CD4-positive, alpha-beta T cell treated with Interleukin-6 for 4 hours (primary cell): ENCODE data around the gene TMIGD1.

ENCODE experiments used
- DNase-seq: peaks from one replicate; pipeline ENCODE4 v3.0.0-alpha.2; 2020; ENCODE audit warnings: mixed read lengths

The TMIGD1 gene

GRCh38 chr17:30333503-30334360 is at the start of gene TMIGD1:
Gene TMIGD1, minus strand, starts transcription at chr17:30334057. Its CDS starts 1,924 bp downstream, at chr17:30332133.
- DNase-seq = no peak

- no peak for DNase-seq
Measured at GRCh38 chr17:30382345-30382744, 48.5 kb upstream of the TMIGD1 start.

- no peak for DNase-seq
Measured at GRCh38 chr17:30381340-30381659, 47.4 kb upstream of the TMIGD1 start.

GRCh38 chr17:30380643-30381339 is 46.9 kb upstream of the TMIGD1 start:
- DNase-seq = no peak

- no peak for DNase-seq
Measured at GRCh38 chr17:30379903-30380381, 46.1 kb upstream of the TMIGD1 start.

- peak; percentile 39 for DNase-seq
Measured at GRCh38 chr17:30379303-30379902, 45.5 kb upstream of the TMIGD1 start.

- peak; percentile 98 for DNase-seq
Measured at GRCh38 chr17:30378825-30379302, 45.0 kb upstream of the TMIGD1 start, which contains the start of gene CPD. Gene CPD, plus strand, starts transcription at chr17:30378927. Its CDS starts 54 bp downstream, at chr17:30378981.

GRCh38 chr17:30378241-30378824 is 44.5 kb upstream of the TMIGD1 start:
- DNase-seq = peak; percentile 73

GRCh38 chr17:30377574-30378240 is 43.9 kb upstream of the TMIGD1 start:
- no peak for DNase-seq

GRCh38 chr17:30376621-30377452 is 43.0 kb upstream of the TMIGD1 start:
- peak; percentile 29 for DNase-seq

GRCh38 chr17:30375661-30376060 is 41.8 kb upstream of the TMIGD1 start:
- DNase-seq = no peak

- DNase-seq = no peak
Measured at GRCh38 chr17:30372755-30373154, 38.9 kb upstream of the TMIGD1 start.

GRCh38 chr17:30369995-30370394 is 36.1 kb upstream of the TMIGD1 start:
- no peak for DNase-seq

- DNase-seq = no peak
Measured at GRCh38 chr17:30368912-30369720, 35.3 kb upstream of the TMIGD1 start.

GRCh38 chr17:30366536-30366935 is 32.7 kb upstream of the TMIGD1 start:
- DNase-seq = no peak

GRCh38 chr17:30363715-30364202 is 29.9 kb upstream of the TMIGD1 start:
- peak; percentile 84 for DNase-seq

GRCh38 chr17:30361766-30362279 is 28.0 kb upstream of the TMIGD1 start:
- no peak for DNase-seq

GRCh38 chr17:30360086-30360808 is 26.4 kb upstream of the TMIGD1 start:
- no peak for DNase-seq

GRCh38 chr17:30358055-30358760 is 24.4 kb upstream of the TMIGD1 start:
- no peak for DNase-seq
